A549 treated with Mapracorat at 1 μM for 4 hours (cell line): ENCODE results near the gene FH. TPM values are rescaled to one million over a fixed set of nuclear protein-coding genes. Genes with fewer than 3 reads are reported as not detected.

ENCODE experiments used
- total RNA-seq: library from RNA; stranded (reverse); fragments of 200-300 nt; extraction: Qiagen RNA extraction; gene quantifications from 5 replicates; pipeline ENCODE4 v1.2.3, GENCODE V29; 2022

The FH gene
- total RNA-seq: 85.5 to 91.6 TPM (median 88.3 TPM) in 5 replicates

DNA sequence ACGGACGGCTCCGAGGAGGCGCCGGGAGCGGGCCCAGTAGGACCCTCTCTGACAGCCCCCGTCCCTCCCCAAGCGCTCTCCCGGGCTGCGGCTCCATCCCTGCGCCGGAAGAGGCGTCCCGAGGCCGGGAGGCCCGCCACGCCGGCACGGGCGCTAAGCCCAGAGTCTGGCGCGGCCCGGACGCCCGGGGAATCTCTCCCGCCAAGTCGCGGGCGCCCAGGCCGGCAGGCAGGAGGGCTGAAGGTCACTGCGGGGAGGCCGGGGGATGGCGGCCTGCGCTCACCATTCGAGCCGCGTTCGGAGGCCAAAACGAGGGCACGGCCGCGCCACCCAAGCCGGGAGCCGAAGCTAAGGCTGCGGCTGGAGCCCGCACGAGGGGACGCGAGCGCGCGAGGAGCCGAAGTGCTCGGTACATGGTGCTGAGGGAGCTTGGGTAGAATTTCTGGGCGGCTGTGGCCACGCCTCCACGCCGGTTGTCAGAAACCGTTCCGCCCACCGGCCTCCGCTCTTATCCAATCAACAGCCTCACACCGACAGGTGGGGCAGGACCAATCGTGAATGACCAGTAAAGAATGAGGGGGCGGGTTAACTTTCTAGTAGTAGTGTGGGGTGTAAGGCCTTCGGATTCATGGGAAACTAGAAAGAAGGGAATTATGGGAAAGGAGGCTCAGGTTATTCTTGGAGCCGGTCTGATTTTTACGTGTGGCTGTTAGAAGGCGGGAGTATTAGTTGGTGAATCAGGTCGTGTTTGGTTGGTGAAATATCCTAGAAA is at the start of gene FH:
Gene FH (minus strand): TSS at position 448 of the 772 bp plus-strand sequence. CDS start 33 bp downstream, at position 415.

DNA sequence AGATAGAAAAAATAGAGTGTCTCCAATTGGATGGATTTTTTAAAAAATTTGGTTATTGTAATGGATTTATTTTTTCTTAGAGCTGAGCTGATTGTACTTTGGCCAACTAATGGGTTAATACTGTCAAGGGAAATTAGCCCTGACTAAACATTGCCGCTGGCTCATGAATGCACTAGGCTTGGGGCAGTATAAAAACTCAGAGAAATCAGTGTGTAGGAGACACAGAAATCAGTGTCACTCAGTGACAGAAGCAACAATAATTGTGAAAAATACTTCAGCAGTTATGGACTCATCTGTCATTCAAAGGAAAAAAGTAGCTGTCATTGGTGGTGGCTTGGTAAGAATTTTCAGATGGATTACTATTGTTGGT is 12.6 kb upstream of the FH start, which contains the start of gene KMO:
Gene KMO (plus strand): TSS at position 217 of the 370 bp plus-strand sequence. CDS start 67 bp downstream, at position 284.

Other genes with a start within 250 kb of the FH start
- gene RGS7, start 162.6 kb downstream of the FH start, total RNA-seq: 0.05 TPM in 1 of 5 replicates, not detected in the others
- 0.64 to 1.6 TPM (median 1.0 TPM) in 5 replicates for gene KMO, start 12.6 kb upstream of the FH start, total RNA-seq
- gene CHML, start 120.6 kb upstream of the FH start, total RNA-seq: 7.4 to 9.1 TPM (median 8.4 TPM) in 5 replicates
- gene OPN3, start 120.6 kb upstream of the FH start, total RNA-seq: 54.6 to 71.9 TPM (median 60.0 TPM) in 5 replicates
- not detected in 5 replicates for gene WDR64, start 132.5 kb upstream of the FH start, total RNA-seq